HEK293T (cell line): ENCODE measurements around the gene WWOX.

Experiments used
- ARNT ChIP-seq: fragments of 450-650 bp; IDR thresholded peaks from 2 replicates; pipeline ENCODE4 v1.6.1; 2017; ENCODE audit warnings: mild to moderate bottlenecking
- BHLHE40 ChIP-seq: fragments of 450-650 bp; IDR thresholded peaks from 2 replicates; pipeline ENCODE4 v1.6.1; 2016; ENCODE audit warnings: mild to moderate bottlenecking, moderate library complexity, borderline replicate concordance
- CTBP1 ChIP-seq: fragments of 450-650 bp; IDR thresholded peaks from 2 replicates; pipeline ENCODE4 v1.6.1; 2016; ENCODE audit warnings: borderline replicate concordance
- ELF4 ChIP-seq: fragments of 450-650 bp; IDR thresholded peaks from 2 replicates; pipeline ENCODE4 v1.6.1; 2017; ENCODE audit warnings: antibody characterized with exemption
- FOXA1 ChIP-seq: fragments of 450-650 bp; IDR thresholded peaks from 2 replicates; pipeline ENCODE4 v1.6.1; 2016; ENCODE audit warnings: mild to moderate bottlenecking
- FOXM1 ChIP-seq: fragments of 450-650 bp; IDR thresholded peaks from 2 replicates; pipeline ENCODE4 v1.6.1; 2017; ENCODE audit warnings: mild to moderate bottlenecking, borderline replicate concordance
- HDGF ChIP-seq: fragments of 450-650 bp; IDR thresholded peaks from 2 replicates; pipeline ENCODE4 v1.6.1; 2017; ENCODE audit warnings: antibody characterized with exemption, borderline replicate concordance
- L3MBTL2 ChIP-seq: fragments of 450-650 bp; conservative IDR thresholded peaks from 2 replicates; pipeline ENCODE4 v1.6.1; 2016; ENCODE audit warnings: mild to moderate bottlenecking
- NFRKB ChIP-seq: fragments of 450-650 bp; IDR thresholded peaks from 2 replicates; pipeline ENCODE4 v1.6.1; 2016; ENCODE audit warnings: mild to moderate bottlenecking, moderate library complexity
- PKNOX1 ChIP-seq: fragments of 450-650 bp; IDR thresholded peaks from 2 replicates; pipeline ENCODE4 v1.6.1; 2016
- SP1 ChIP-seq: fragments of 450-650 bp; IDR thresholded peaks from 2 replicates; pipeline ENCODE4 v1.6.1; 2017
- SUZ12 ChIP-seq: fragments of 450-650 bp; IDR thresholded peaks from 2 replicates; pipeline ENCODE4 v1.6.1; 2016; ENCODE audit warnings: mild to moderate bottlenecking
- TARDBP ChIP-seq: fragments of 450-650 bp; IDR thresholded peaks from 2 replicates; pipeline ENCODE4 v1.6.1; 2016
- ZNF384 ChIP-seq: fragments of 450-650 bp; IDR thresholded peaks from 2 replicates; pipeline ENCODE4 v1.6.1; 2016

DNA sequence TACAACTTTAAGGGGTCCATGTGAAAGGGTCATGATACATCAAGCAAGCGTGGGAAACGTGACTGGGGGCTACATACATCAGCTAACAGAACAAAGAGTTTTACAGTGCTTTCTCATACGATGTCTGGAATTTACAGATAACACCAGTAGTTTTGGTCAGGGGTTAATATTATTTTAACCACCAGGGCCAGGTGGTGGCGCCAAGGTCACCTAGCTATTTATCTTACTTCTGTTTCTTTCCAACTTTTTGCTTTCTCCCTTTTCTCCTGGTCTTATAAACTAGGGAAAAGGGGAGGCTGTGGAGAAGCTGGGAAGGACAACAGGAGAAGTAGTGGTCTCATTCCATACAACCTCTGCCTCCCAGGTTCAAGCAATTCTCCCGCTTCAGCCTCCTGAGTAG is 39.2 kb upstream of the WWOX start:
- TF ChIP-seq PKNOX1, result no peak
- no peak for TF ChIP-seq SP1
- no peak for TF ChIP-seq FOXA1
- TF ChIP-seq SUZ12, result no peak
- no peak for TF ChIP-seq BHLHE40
- no peak for TF ChIP-seq CTBP1
- TF ChIP-seq ELF4, result no peak
- TF ChIP-seq NFRKB, result no peak
- no peak for TF ChIP-seq ARNT
- TF ChIP-seq ZNF384, result no peak
- no peak for TF ChIP-seq FOXM1
- TF ChIP-seq TARDBP, result no peak
- no peak for TF ChIP-seq L3MBTL2
- TF ChIP-seq HDGF, result no peak
